K562 (cell line): ENCODE measurements around the gene LY6G6F. TPM values are rescaled to one million over a fixed set of nuclear protein-coding genes. Genes with fewer than 3 reads are reported as not detected.

ENCODE experiments used
- CBFB ChIP-seq: sonication (generic); formaldehyde crosslinking; IDR thresholded peaks from 2 replicates; pipeline ENCODE4 v1.4.0; 2020; ENCODE audit warnings: mild to moderate bottlenecking, missing genetic modification reagents
- DMBX1 ChIP-seq: fragments of 250-450 bp; sonication (Bioruptor Pico); IDR thresholded peaks from 2 replicates; pipeline ENCODE4 v1.8.0; 2022; ENCODE audit warnings: inconsistent platforms, mild to moderate bottlenecking, moderate library complexity, borderline replicate concordance
- GATAD2B ChIP-seq: fragments of 450-650 bp; IDR thresholded peaks from 2 replicates; pipeline ENCODE4 v1.6.1; 2017; ENCODE audit warnings: mild to moderate bottlenecking, borderline replicate concordance
- HDAC1 ChIP-seq, 2 experiments: fragments of 450-650 bp; IDR thresholded peaks; 2 replicates each; pipeline ENCODE4 v1.6.1; 2016 to 2017; ENCODE audit warnings: inconsistent platforms in 1 of 2, mild to moderate bottlenecking in 1 of 2, moderate library complexity in 1 of 2
- HLTF ChIP-seq: fragments of 450-650 bp; IDR thresholded peaks from 2 replicates; pipeline ENCODE4 v1.6.1; 2016
- ILK ChIP-seq: fragments of 450-650 bp; IDR thresholded peaks from 2 replicates; pipeline ENCODE4 v1.6.1; 2016; ENCODE audit warnings: missing genetic modification characterization, low read depth, mild to moderate bottlenecking, missing compliant biosample characterization, moderate library complexity, borderline replicate concordance
- KAT7 ChIP-seq: sonication (generic); formaldehyde crosslinking; IDR thresholded peaks from 2 replicates; pipeline ENCODE4 v1.8.0; 2022; ENCODE audit warnings: missing genetic modification reagents, mild to moderate bottlenecking, borderline replicate concordance
- LCOR ChIP-seq: sonication (generic); formaldehyde crosslinking; IDR thresholded peaks from 2 replicates; pipeline ENCODE4 v1.8.0; 2022; ENCODE audit warnings: mild to moderate bottlenecking, missing genetic modification reagents
- PML ChIP-seq: IDR thresholded peaks from 2 replicates; pipeline ENCODE4 v1.6.1; 2012; ENCODE audit warnings: low read length, inconsistent platforms
- PTRF ChIP-seq: fragments of 450-650 bp; IDR thresholded peaks from 2 replicates; pipeline ENCODE4 v1.6.1; 2016; ENCODE audit warnings: mild to moderate bottlenecking, missing genetic modification characterization, missing compliant biosample characterization
- PYGO2 ChIP-seq: fragments of 450-650 bp; IDR thresholded peaks from 2 replicates; pipeline ENCODE4 v1.6.1; 2016; ENCODE audit warnings: mild to moderate bottlenecking, missing genetic modification characterization, moderate library complexity, missing compliant biosample characterization
- RBM15 ChIP-seq: fragments of 200-400 bp; formaldehyde crosslinking; IDR thresholded peaks from 2 replicates; pipeline ENCODE4 v1.6.1; 2018; ENCODE audit warnings: mild to moderate bottlenecking, low read length, moderate library complexity; ENCODE audit not compliant: insufficient read depth
- ZNF143 ChIP-seq: sonication (generic); formaldehyde crosslinking; IDR thresholded peaks from 2 replicates; pipeline ENCODE4 v1.9.0; 2022; ENCODE audit warnings: mild to moderate bottlenecking, missing genetic modification reagents
- ZNF324 ChIP-seq: fragments of 250-450 bp; sonication (Bioruptor Pico); IDR thresholded peaks from 2 replicates; pipeline ENCODE4 v1.4.0; 2020; ENCODE audit warnings: mild to moderate bottlenecking
- ZNF764 ChIP-seq: fragments of 250-450 bp; sonication (Bioruptor Pico); IDR thresholded peaks from 2 replicates; pipeline ENCODE4 v1.4.0; 2020; ENCODE audit warnings: low read depth, mild to moderate bottlenecking, moderate library complexity
- ZNF785 ChIP-seq: fragments of 250-450 bp; sonication (Bioruptor Pico); IDR thresholded peaks from 2 replicates; pipeline ENCODE4 v1.4.0; 2020; ENCODE audit warnings: mild to moderate bottlenecking
- polyA plus RNA-seq, 8 experiments: library from polyadenylated mRNA; depleted of rRNA in 4 of 8; stranded (reverse) in 5 of 8; unstranded in 3 of 8; fragments of >200 nt; fragmentation: Nextera tagmentation in 2 of 8; fragmentation: Illumina TruSeq in 1 of 8; extraction: Ambion mirVana in 2 of 8; extraction: Trizol in 1 of 8; gene quantifications; 2 replicates each; pipeline versions ENCODE4 v1.2.1 to v1.2.3, GENCODE V29; 2011 to 2014; ENCODE audit warnings: inconsistent platforms in 1 of 8, missing spikeins in 1 of 8
- total RNA-seq, 7 experiments: library from RNA; depleted of rRNA in 6 of 7; stranded (reverse); fragments of >200 nt in 6 of 7; fragmentation: Illumina TruSeq in 2 of 7; extraction: Trizol in 2 of 7; gene quantifications; 2 replicates each; pipeline versions ENCODE4 v1.2.1 to v1.2.3, GENCODE V29; 2011 to 2021; ENCODE audit warnings: low replicate concordance in 1 of 7
- TF ChIP-seq, protein P1 (sequence below): sonication (generic); formaldehyde crosslinking; IDR thresholded peaks from 2 replicates; pipeline ENCODE4 v1.8.1; 2023; ENCODE audit warnings: mild to moderate bottlenecking, missing genetic modification reagents, moderate library complexity
- TF ChIP-seq, protein P2 (sequence below): fragments of 250-450 bp; sonication (Bioruptor Pico); IDR thresholded peaks from 2 replicates; pipeline ENCODE4 v1.9.0; 2021; ENCODE audit warnings: mild to moderate bottlenecking
- TF ChIP-seq, protein P3 (sequence below): IDR thresholded peaks from 2 replicates; pipeline ENCODE4 v1.6.1; 2016; ENCODE audit warnings: missing genetic modification characterization, missing compliant biosample characterization
- TF ChIP-seq, protein P4 (sequence below): sonication (generic); formaldehyde crosslinking; IDR thresholded peaks from 2 replicates; pipeline ENCODE4 v1.8.0; 2023; ENCODE audit warnings: mild to moderate bottlenecking, missing genetic modification reagents

The LY6G6F gene
- total and polyA plus RNA-seq, 9 of the 15 experiments (the other 6 are each of a cell fraction or from before 2014, with no cell fraction given), result 0.14 to 0.50 (median 0.28) TPM; not detected in 2

DNA sequence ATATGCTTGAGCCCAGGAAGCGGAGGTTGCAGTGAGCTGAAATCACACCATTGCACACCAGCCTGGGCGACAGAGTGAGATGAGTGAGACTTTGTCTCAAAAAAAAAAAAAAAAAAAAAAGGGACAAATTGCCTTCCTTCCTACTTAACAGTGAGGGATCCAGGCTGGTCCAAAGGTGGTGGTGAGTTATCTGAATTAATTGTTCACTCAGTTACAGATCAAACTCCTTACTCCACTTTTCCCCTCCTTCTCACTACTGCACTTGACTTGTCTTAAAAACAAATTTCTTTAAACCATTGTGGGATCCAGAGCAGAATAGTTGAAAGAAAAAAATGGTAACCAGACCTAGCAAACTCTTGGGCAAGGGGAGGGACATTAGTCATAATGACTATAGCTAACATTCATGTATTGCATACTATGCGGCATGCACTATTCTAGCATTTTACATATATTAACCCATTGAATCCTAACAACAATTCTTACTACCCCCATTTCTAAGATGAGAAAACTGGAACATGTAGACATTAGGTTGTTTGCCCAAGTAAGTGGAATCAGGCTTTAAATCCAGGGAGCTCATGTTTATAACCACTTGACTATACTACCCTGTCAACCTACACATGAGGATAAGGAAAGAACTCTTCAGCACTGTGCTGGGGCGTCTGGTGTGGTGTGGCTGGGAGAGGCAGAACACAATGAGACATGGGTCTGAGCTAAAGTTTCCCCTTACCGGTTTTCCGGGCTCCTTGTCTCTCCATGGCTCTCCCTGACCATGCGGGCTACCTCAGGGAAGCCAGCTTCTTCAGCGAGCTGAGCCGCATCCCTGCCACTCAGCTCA, 43.3 kb upstream of the LY6G6F start (continued):
- TF ChIP-seq ZNF143 (CRISPR knock-in tag), result 0 out of 2 replicates have a peak, but pooled peaks have one; percentile 1
- TF ChIP-seq CBFB (CRISPR knock-in tag), result 0 out of 2 replicates have a peak, but pooled peaks have one; percentile 8
- TF ChIP-seq, protein P1, sequence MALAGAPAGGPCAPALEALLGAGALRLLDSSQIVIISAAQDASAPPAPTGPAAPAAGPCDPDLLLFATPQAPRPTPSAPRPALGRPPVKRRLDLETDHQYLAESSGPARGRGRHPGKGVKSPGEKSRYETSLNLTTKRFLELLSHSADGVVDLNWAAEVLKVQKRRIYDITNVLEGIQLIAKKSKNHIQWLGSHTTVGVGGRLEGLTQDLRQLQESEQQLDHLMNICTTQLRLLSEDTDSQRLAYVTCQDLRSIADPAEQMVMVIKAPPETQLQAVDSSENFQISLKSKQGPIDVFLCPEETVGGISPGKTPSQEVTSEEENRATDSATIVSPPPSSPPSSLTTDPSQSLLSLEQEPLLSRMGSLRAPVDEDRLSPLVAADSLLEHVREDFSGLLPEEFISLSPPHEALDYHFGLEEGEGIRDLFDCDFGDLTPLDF (CRISPR knock-in tag), result peak; percentile 11; the same call in 1 of the 2 replicates
- TF ChIP-seq, protein P2, sequence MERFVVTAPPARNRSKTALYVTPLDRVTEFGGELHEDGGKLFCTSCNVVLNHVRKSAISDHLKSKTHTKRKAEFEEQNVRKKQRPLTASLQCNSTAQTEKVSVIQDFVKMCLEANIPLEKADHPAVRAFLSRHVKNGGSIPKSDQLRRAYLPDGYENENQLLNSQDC (CRISPR knock-in tag), result 0 out of 2 replicates have a peak, but pooled peaks have one; percentile 31
- TF ChIP-seq ZNF785 (CRISPR knock-in tag), result 0 out of 2 replicates have a peak, but pooled peaks have one; percentile 3
- TF ChIP-seq ILK, result 0 out of 2 replicates have a peak, but pooled peaks have one; percentile 24
- peak; percentile 17 for TF ChIP-seq PML
- no peak for TF ChIP-seq RBM15
- TF ChIP-seq PYGO2 (tag), result peak; percentile 34; the same call in 1 of the 2 replicates
- TF ChIP-seq ZNF324 (CRISPR knock-in tag), result peak; percentile 12; the same call in 1 of the 2 replicates
- TF ChIP-seq, protein P3, sequence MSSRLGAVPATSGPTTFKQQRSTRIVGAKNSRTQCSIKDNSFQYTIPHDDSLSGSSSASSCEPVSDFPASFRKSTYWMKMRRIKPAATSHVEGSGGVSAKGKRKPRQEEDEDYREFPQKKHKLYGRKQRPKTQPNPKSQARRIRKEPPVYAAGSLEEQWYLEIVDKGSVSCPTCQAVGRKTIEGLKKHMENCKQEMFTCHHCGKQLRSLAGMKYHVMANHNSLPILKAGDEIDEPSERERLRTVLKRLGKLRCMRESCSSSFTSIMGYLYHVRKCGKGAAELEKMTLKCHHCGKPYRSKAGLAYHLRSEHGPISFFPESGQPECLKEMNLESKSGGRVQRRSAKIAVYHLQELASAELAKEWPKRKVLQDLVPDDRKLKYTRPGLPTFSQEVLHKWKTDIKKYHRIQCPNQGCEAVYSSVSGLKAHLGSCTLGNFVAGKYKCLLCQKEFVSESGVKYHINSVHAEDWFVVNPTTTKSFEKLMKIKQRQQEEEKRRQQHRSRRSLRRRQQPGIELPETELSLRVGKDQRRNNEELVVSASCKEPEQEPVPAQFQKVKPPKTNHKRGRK (tag), result no peak
- TF ChIP-seq GATAD2B, result no peak
- TF ChIP-seq, protein P4, sequence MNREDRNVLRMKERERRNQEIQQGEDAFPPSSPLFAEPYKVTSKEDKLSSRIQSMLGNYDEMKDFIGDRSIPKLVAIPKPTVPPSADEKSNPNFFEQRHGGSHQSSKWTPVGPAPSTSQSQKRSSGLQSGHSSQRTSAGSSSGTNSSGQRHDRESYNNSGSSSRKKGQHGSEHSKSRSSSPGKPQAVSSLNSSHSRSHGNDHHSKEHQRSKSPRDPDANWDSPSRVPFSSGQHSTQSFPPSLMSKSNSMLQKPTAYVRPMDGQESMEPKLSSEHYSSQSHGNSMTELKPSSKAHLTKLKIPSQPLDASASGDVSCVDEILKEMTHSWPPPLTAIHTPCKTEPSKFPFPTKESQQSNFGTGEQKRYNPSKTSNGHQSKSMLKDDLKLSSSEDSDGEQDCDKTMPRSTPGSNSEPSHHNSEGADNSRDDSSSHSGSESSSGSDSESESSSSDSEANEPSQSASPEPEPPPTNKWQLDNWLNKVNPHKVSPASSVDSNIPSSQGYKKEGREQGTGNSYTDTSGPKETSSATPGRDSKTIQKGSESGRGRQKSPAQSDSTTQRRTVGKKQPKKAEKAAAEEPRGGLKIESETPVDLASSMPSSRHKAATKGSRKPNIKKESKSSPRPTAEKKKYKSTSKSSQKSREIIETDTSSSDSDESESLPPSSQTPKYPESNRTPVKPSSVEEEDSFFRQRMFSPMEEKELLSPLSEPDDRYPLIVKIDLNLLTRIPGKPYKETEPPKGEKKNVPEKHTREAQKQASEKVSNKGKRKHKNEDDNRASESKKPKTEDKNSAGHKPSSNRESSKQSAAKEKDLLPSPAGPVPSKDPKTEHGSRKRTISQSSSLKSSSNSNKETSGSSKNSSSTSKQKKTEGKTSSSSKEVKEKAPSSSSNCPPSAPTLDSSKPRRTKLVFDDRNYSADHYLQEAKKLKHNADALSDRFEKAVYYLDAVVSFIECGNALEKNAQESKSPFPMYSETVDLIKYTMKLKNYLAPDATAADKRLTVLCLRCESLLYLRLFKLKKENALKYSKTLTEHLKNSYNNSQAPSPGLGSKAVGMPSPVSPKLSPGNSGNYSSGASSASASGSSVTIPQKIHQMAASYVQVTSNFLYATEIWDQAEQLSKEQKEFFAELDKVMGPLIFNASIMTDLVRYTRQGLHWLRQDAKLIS, result peak; percentile 69; the same call in 1 of the 2 replicates
- TF ChIP-seq LCOR, result peak; percentile 30; the same call in 1 of the 2 replicates
- peak; percentile 8; the same call in 1 of the 2 replicates for TF ChIP-seq ZNF764 (CRISPR knock-in tag)
- TF ChIP-seq HDAC1 (IDR thresholded peaks at IDR 0.05), result no peak
- TF ChIP-seq DMBX1 (CRISPR knock-in tag), result peak; percentile 48; the same call in 1 of the 2 replicates
- peak; percentile 51; the same call in 1 of the 2 replicates for TF ChIP-seq HLTF
- peak; percentile 94 for TF ChIP-seq KAT7 (CRISPR knock-in tag)
- TF ChIP-seq PTRF (tag), result 0 out of 2 replicates have a peak, but pooled peaks have one; percentile 19
